ENCODE results near the gene ITCH. TPM values are rescaled to one million over a fixed set of nuclear protein-coding genes. Genes with fewer than 3 reads are reported as not detected.
"Not testable (repeated sequence)": the region's sequence is repeated elsewhere in the genome, so short reads cannot be mapped to it uniquely, and the experiment has no call there.

The ITCH gene
- polyA plus RNA-seq, 3 donors = 13.3 to 26.6 (median 19.9) TPM

DNA sequence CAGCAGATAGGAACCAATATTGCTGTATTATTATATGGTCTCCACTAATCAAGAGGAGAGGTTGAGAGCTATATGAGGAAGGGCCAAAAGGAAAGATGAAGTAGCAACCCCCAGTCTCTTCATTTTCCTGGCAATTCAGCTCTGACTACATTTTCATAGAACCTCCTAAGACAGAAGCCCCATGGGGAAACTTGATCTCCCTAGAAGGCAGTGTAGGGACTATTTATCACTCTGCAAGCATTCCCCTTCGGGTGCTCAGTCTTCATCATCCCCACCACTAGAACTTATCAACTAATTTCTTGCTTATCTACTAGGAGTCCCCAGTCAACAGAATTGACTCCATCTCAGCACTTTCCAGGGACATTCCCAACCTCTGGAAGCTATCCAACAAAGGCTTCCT is 25.5 kb upstream of the ITCH start:
- H3K4me2 ChIP-seq (replicated peaks; ENCODE audit: extremely low read depth, low read length, poor library complexity, severe bottlenecking) = no peak overlapping the region

GRCh38 chr20:34337982-34338726 is 24.9 kb upstream of the ITCH start:
- Mint-ChIP-seq H3K9me3 (no peaks in the 10 kb centered on the region), H3K36me3 (no peaks in the 10 kb centered on the region), H3K27ac (no peak overlapping the region), H3K4me3 (no peak overlapping the region), H3K4me1 (no peaks in the 10 kb centered on the region), H3K27me3 (ENCODE audit: low read depth in 3 of 3) (peaks cover 0 to 5% (median 4%) of the 10 kb centered on the region in 3 donors)
- no peaks in the 10 kb centered on the region for H3K4me1 ChIP-seq (ENCODE audit: control insufficient read depth in 1 of 2, insufficient read depth in 2 of 2, low read length in 2 of 2)
- H4K20me1 ChIP-seq (ENCODE audit: insufficient read depth, low read length) = no peaks in the 10 kb centered on the region
- H2AFZ ChIP-seq (ENCODE audit: insufficient read depth, low read depth, low read length, poor library complexity, severe bottlenecking) = no peak overlapping the region
- H3K4me3 ChIP-seq (replicated peaks in 1 of 3; ENCODE audit: low read depth in 2 of 3, low read length in 3 of 3) = no peak overlapping the region
- 90% methylated on average over 6 of the region's 15 CpGs for WGBS (ENCODE audit: insufficient coverage)
- intact Hi-C loops (cut with micrococcal nuclease) = no loop called here
- no peak overlapping the region for H3K4me2 ChIP-seq (replicated peaks; ENCODE audit: extremely low read depth, low read length, poor library complexity, severe bottlenecking)
- no peaks in the 10 kb centered on the region for H3K36me3 ChIP-seq (replicated peaks in 1 of 2; ENCODE audit: control insufficient read depth in 1 of 2, insufficient read depth in 2 of 2, low read length in 2 of 2)
- no peak overlapping the region for H3K27ac ChIP-seq (ENCODE audit: low read depth in 1 of 2, low read length in 2 of 2)
- H3K79me2 ChIP-seq (ENCODE audit: insufficient read depth, low read length) = no peaks in the 10 kb centered on the region
- no peaks in the 10 kb centered on the region for H3K9me3 ChIP-seq (replicated peaks in 1 of 2; ENCODE audit: control insufficient read depth in 1 of 2, insufficient read depth in 1 of 2, low read length in 2 of 2)
- no peak for DNase-seq
- H3K9ac ChIP-seq (ENCODE audit: insufficient read depth, low read length, poor library complexity, severe bottlenecking) = no peak overlapping the region
- H3K27me3 ChIP-seq (ENCODE audit: control insufficient read depth in 2 of 2, insufficient read depth in 2 of 2, low read length in 2 of 2) = no peaks in the 10 kb centered on the region
- TF ChIP-seq, protein P1, sequence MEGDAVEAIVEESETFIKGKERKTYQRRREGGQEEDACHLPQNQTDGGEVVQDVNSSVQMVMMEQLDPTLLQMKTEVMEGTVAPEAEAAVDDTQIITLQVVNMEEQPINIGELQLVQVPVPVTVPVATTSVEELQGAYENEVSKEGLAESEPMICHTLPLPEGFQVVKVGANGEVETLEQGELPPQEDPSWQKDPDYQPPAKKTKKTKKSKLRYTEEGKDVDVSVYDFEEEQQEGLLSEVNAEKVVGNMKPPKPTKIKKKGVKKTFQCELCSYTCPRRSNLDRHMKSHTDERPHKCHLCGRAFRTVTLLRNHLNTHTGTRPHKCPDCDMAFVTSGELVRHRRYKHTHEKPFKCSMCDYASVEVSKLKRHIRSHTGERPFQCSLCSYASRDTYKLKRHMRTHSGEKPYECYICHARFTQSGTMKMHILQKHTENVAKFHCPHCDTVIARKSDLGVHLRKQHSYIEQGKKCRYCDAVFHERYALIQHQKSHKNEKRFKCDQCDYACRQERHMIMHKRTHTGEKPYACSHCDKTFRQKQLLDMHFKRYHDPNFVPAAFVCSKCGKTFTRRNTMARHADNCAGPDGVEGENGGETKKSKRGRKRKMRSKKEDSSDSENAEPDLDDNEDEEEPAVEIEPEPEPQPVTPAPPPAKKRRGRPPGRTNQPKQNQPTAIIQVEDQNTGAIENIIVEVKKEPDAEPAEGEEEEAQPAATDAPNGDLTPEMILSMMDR (IDR thresholded peaks at IDR 0.05) = no peak

More for the DNA sequence above, 25.5 kb upstream of the ITCH start:
- Histone ChIP-seq H3K9ac (ENCODE audit: insufficient read depth, low read length, poor library complexity, severe bottlenecking) (no peak overlapping the region), H3K4me3 (replicated peaks in 1 of 3; ENCODE audit: low read depth in 2 of 3, low read length in 3 of 3) (no peak overlapping the region), H2AFZ (ENCODE audit: insufficient read depth, low read depth, low read length, poor library complexity, severe bottlenecking) (no peak overlapping the region), H3K27me3 (ENCODE audit: control insufficient read depth in 2 of 2, insufficient read depth in 2 of 2, low read length in 2 of 2) (no peaks in the 10 kb centered on the region), H3K79me2 (ENCODE audit: insufficient read depth, low read length) (no peaks in the 10 kb centered on the region), H3K36me3 (replicated peaks in 1 of 2; ENCODE audit: control insufficient read depth in 1 of 2, insufficient read depth in 2 of 2, low read length in 2 of 2) (no peaks in the 10 kb centered on the region), H4K20me1 (ENCODE audit: insufficient read depth, low read length) (no peaks in the 10 kb centered on the region), H3K9me3 (replicated peaks in 1 of 2; ENCODE audit: control insufficient read depth in 1 of 2, insufficient read depth in 1 of 2, low read length in 2 of 2) (no peaks in the 10 kb centered on the region), H3K27ac (ENCODE audit: low read depth in 1 of 2, low read length in 2 of 2) (no peak overlapping the region), H3K4me1 (ENCODE audit: control insufficient read depth in 1 of 2, insufficient read depth in 2 of 2, low read length in 2 of 2) (no peaks in the 10 kb centered on the region)
- WGBS (ENCODE audit: insufficient coverage) = 100% methylated on average over 1 of the region's 1 CpG
- no peak for DNase-seq
- intact Hi-C loops (cut with micrococcal nuclease) = no loop called here
- Mint-ChIP-seq H3K4me3 (no peak overlapping the region), H3K27me3 (ENCODE audit: low read depth in 3 of 3) (peaks cover 0 to 5% (median 4%) of the 10 kb centered on the region in 3 donors), H3K4me1 (no peaks in the 10 kb centered on the region), H3K36me3 (no peaks in the 10 kb centered on the region), H3K9me3 (no peaks in the 10 kb centered on the region), H3K27ac (no peak overlapping the region)
- TF ChIP-seq, protein P1 (IDR thresholded peaks at IDR 0.05) = no peak

- H3K79me2 ChIP-seq (ENCODE audit: insufficient read depth, low read length); H3K4me3 ChIP-seq (replicated peaks in 1 of 3; ENCODE audit: low read depth in 2 of 3, low read length in 3 of 3); H3K27me3 Mint-ChIP-seq (ENCODE audit: low read depth in 3 of 3); H3K4me1 Mint-ChIP-seq; H3K9ac ChIP-seq (ENCODE audit: insufficient read depth, low read length, poor library complexity, severe bottlenecking); H3K27ac ChIP-seq (ENCODE audit: low read depth in 1 of 2, low read length in 2 of 2); H4K20me1 ChIP-seq (ENCODE audit: insufficient read depth, low read length); H3K27ac Mint-ChIP-seq; H3K4me2 ChIP-seq (replicated peaks; ENCODE audit: extremely low read depth, low read length, poor library complexity, severe bottlenecking); H3K36me3 ChIP-seq (replicated peaks in 1 of 2; ENCODE audit: control insufficient read depth in 1 of 2, insufficient read depth in 2 of 2, low read length in 2 of 2); H3K27me3 ChIP-seq (ENCODE audit: control insufficient read depth in 2 of 2, insufficient read depth in 2 of 2, low read length in 2 of 2); H2AFZ ChIP-seq (ENCODE audit: insufficient read depth, low read depth, low read length, poor library complexity, severe bottlenecking); H3K4me3 Mint-ChIP-seq; H3K9me3 Mint-ChIP-seq; DNase-seq; H3K9me3 ChIP-seq (replicated peaks in 1 of 2; ENCODE audit: control insufficient read depth in 1 of 2, insufficient read depth in 1 of 2, low read length in 2 of 2); H3K4me1 ChIP-seq (ENCODE audit: control insufficient read depth in 1 of 2, insufficient read depth in 2 of 2, low read length in 2 of 2); H3K36me3 Mint-ChIP-seq; intact Hi-C loops (cut with micrococcal nuclease): not testable (repeated sequence)
- 100% methylated on average over 1 of the region's 10 CpGs for WGBS (ENCODE audit: insufficient coverage)
These were observed 22.3 kb upstream of the ITCH start for GRCh38 chr20:34340726-34341125.
